Measurements from ENCODE around the gene PIK3R2. TPM values are rescaled to one million over a fixed set of nuclear protein-coding genes. Genes with fewer than 3 reads are reported as not detected.
A peak's percentile ranks its signal among the peaks of the same experiment; 100 is the strongest.

Gene PIK3R2
- total RNA-seq, 1 experiment from 2014 or later = 38.1 TPM

- Histone ChIP-seq H3K9me3 (ENCODE audit: low read depth, low read length, poor library complexity, severe bottlenecking) (no peaks in the 10 kb centered on the region), H3K27ac (ENCODE audit: low read depth, low read length, poor library complexity, severe bottlenecking) (peak overlapping the region; percentile 86), H3K4me3 (ENCODE audit: low read depth, low read length, poor library complexity, severe bottlenecking) (peak overlapping the region; percentile 60), H3K27me3 (replicated peaks; ENCODE audit: insufficient read depth, low read depth, low read length, poor library complexity) (no peaks in the 10 kb centered on the region), H3K4me1 (ENCODE audit: insufficient read depth, low read length, poor library complexity, severe bottlenecking) (peaks cover 12% of the 10 kb centered on the region), H3K36me3 (ENCODE audit: insufficient read depth, low read length, poor library complexity, severe bottlenecking) (no peaks in the 10 kb centered on the region)
- BruUV-seq (replicated peaks) = no TSS peak
- peak; percentile 77 for DNase-seq (ENCODE audit: low spot score)
- POLR2A ChIA-PET (ENCODE audit: low non-redundant PET) = no interaction called here
- CTCF ChIA-PET = interaction anchor here (0.6 to 2.3 kb wide), 2 partner anchors 47 to 68 kb away, joined by 3 to 6 read pairs; no protein-coding TSS in a partner anchor
- no peak for TF ChIP-seq EZH2 (IDR thresholded peaks at IDR 0.05; ENCODE audit: borderline replicate concordance, low read depth, low read length, poor library complexity, severe bottlenecking)
- no peak for TF ChIP-seq CTCF (conservative IDR thresholded peaks at IDR 0.05; ENCODE audit: low read depth, low read length)
- intact Hi-C loops (cut with micrococcal nuclease; ENCODE audit: unreplicated experiment) = loop anchor here (5.0 kb wide), 2 partner anchors 118 to 213 kb away; partner anchors contain the start of genes LSM4 and SSBP4
These were observed 51.6 kb downstream of the PIK3R2 start for GRCh38 chr19:18204394-18205199.

- H3K36me3 ChIP-seq (ENCODE audit: insufficient read depth, low read length, poor library complexity, severe bottlenecking) = no peaks in the 10 kb centered on the region
- POLR2A ChIA-PET (ENCODE audit: low non-redundant PET) = no interaction called here
- TF ChIP-seq EZH2 (IDR thresholded peaks at IDR 0.05; ENCODE audit: borderline replicate concordance, low read depth, low read length, poor library complexity, severe bottlenecking) (no peak), CTCF (conservative IDR thresholded peaks at IDR 0.05; ENCODE audit: low read depth, low read length) (no peak)
- H3K4me1 ChIP-seq (ENCODE audit: insufficient read depth, low read length, poor library complexity, severe bottlenecking) = peaks cover 12% of the 10 kb centered on the region
- no peaks in the 10 kb centered on the region for H3K27me3 ChIP-seq (replicated peaks; ENCODE audit: insufficient read depth, low read depth, low read length, poor library complexity)
- CTCF ChIA-PET = interaction anchor here (2.3 kb wide), 1 partner anchor 46 kb away, joined by 6 read pairs; no protein-coding TSS in a partner anchor
- peak; percentile 68 for DNase-seq (ENCODE audit: low spot score)
- H3K4me3 ChIP-seq (ENCODE audit: low read depth, low read length, poor library complexity, severe bottlenecking) = peak overlapping the region; percentile 60
- BruUV-seq (replicated peaks) = no TSS peak
- intact Hi-C loops (cut with micrococcal nuclease; ENCODE audit: unreplicated experiment) = no loop called here
- peak overlapping the region; percentile 86 for H3K27ac ChIP-seq (ENCODE audit: low read depth, low read length, poor library complexity, severe bottlenecking)
- no peaks in the 10 kb centered on the region for H3K9me3 ChIP-seq (ENCODE audit: low read depth, low read length, poor library complexity, severe bottlenecking)
These were observed 52.4 kb downstream of the PIK3R2 start for GRCh38 chr19:18205200-18205892.

GRCh38 chr19:18206018-18206417 lies 53.1 kb downstream of the PIK3R2 start:
- Histone ChIP-seq H3K27me3 (replicated peaks; ENCODE audit: insufficient read depth, low read depth, low read length, poor library complexity) (no peaks in the 10 kb centered on the region), H3K4me1 (ENCODE audit: insufficient read depth, low read length, poor library complexity, severe bottlenecking) (peaks cover 12% of the 10 kb centered on the region), H3K9me3 (ENCODE audit: low read depth, low read length, poor library complexity, severe bottlenecking) (no peaks in the 10 kb centered on the region), H3K4me3 (ENCODE audit: low read depth, low read length, poor library complexity, severe bottlenecking) (no peak overlapping the region), H3K36me3 (ENCODE audit: insufficient read depth, low read length, poor library complexity, severe bottlenecking) (no peaks in the 10 kb centered on the region), H3K27ac (ENCODE audit: low read depth, low read length, poor library complexity, severe bottlenecking) (no peak overlapping the region)
- TF ChIP-seq EZH2 (IDR thresholded peaks at IDR 0.05; ENCODE audit: borderline replicate concordance, low read depth, low read length, poor library complexity, severe bottlenecking) (no peak), CTCF (conservative IDR thresholded peaks at IDR 0.05; ENCODE audit: low read depth, low read length) (no peak)
- no TSS peak for BruUV-seq (replicated peaks)
- ChIA-PET POLR2A (ENCODE audit: low non-redundant PET) (no interaction called here), CTCF (interaction anchor here (2.3 kb wide), 1 partner anchor 46 kb away, joined by 6 read pairs; no protein-coding TSS in a partner anchor)
- intact Hi-C loops (cut with micrococcal nuclease; ENCODE audit: unreplicated experiment) = no loop called here
- DNase-seq (ENCODE audit: low spot score) = no peak

Measured in A673 (cell line).